GM23338 (cell line): ENCODE results near the gene LAMC3. TPM values are rescaled to one million over a fixed set of nuclear protein-coding genes. Genes with fewer than 3 reads are reported as not detected.

Source experiments
- ATAC-seq: fragments of 200-7000 bp; cut with Tn5 transposase; 3 replicates; pipeline ENCODE4 v1.9.1; 2020
- DNase-seq: peaks from one replicate; pipeline ENCODE4 v3.0.0-alpha.2; 2015; ENCODE audit warnings: low spot score
- H2AFZ ChIP-seq: fragments of 200-600 bp; sonication (generic); 2 replicates; pipeline ENCODE4 v1.8.0; 2016; ENCODE audit warnings: antibody characterized with exemption, mild to moderate bottlenecking, moderate library complexity
- H3F3A ChIP-seq: fragments of 200-600 bp; sonication (generic); replicated peaks from 2 replicates; pipeline ENCODE4 v1.8.0; 2017; ENCODE audit warnings: antibody characterized with exemption, mixed run types, low read depth
- H3K27ac ChIP-seq: fragments of 200-600 bp; sonication (generic); 2 replicates; pipeline ENCODE4 v1.6.1; 2016; ENCODE audit warnings: low read depth
- H3K27me3 ChIP-seq: fragments of 200-600 bp; sonication (generic); 2 replicates; pipeline ENCODE4 v1.8.0; 2016; ENCODE audit warnings: mild to moderate bottlenecking, mixed run types, moderate library complexity; ENCODE audit not compliant: insufficient read depth
- H3K36me3 ChIP-seq: fragments of 200-600 bp; sonication (generic); 2 replicates; pipeline ENCODE4 v1.8.0; 2016; ENCODE audit warnings: mild to moderate bottlenecking; ENCODE audit not compliant: insufficient read depth
- H3K4me1 ChIP-seq: fragments of 200-600 bp; sonication (generic); 2 replicates; pipeline ENCODE4 v1.8.0; 2016; ENCODE audit warnings: mild to moderate bottlenecking, moderate library complexity; ENCODE audit not compliant: insufficient read depth
- H3K4me2 ChIP-seq: fragments of 200-600 bp; sonication (generic); 2 replicates; pipeline ENCODE4 v1.7.1; 2017; ENCODE audit warnings: mixed run types
- H3K4me3 ChIP-seq: fragments of 200-600 bp; sonication (generic); 2 replicates; pipeline ENCODE4 v1.6.1; 2016; ENCODE audit warnings: mixed run types
- H3K79me2 ChIP-seq: fragments of 200-600 bp; sonication (generic); replicated peaks from 2 replicates; pipeline ENCODE4 v1.8.0; 2017; ENCODE audit warnings: mild to moderate bottlenecking; ENCODE audit not compliant: insufficient read depth
- H3K9me2 ChIP-seq: fragments of 200-600 bp; sonication (generic); 2 replicates; pipeline ENCODE4 v1.8.0; 2017; ENCODE audit not compliant: insufficient read depth
- H4K20me1 ChIP-seq: fragments of 200-600 bp; sonication (generic); replicated peaks from 2 replicates; pipeline ENCODE4 v1.8.0; 2017; ENCODE audit warnings: mild to moderate bottlenecking; ENCODE audit not compliant: insufficient read depth
- H3K27ac Mint-ChIP-seq: 2 replicates; pipeline ENCODE4 v1.8.0; 2020; ENCODE audit warnings: inconsistent platforms, mild to moderate bottlenecking, moderate library complexity, mixed read lengths
- H3K27me3 Mint-ChIP-seq: 3 replicates; pipeline ENCODE4 v1.8.0; 2022; ENCODE audit warnings: low read depth, mild to moderate bottlenecking, moderate library complexity, mixed read lengths, inconsistent platforms; ENCODE audit not compliant: insufficient read depth, poor library complexity
- H3K36me3 Mint-ChIP-seq: 3 replicates; pipeline ENCODE4 v1.8.0; 2021; ENCODE audit warnings: low read depth, mild to moderate bottlenecking, inconsistent platforms, moderate library complexity, mixed read lengths
- H3K4me1 Mint-ChIP-seq: 3 replicates; pipeline ENCODE4 v1.8.0; 2020; ENCODE audit warnings: mild to moderate bottlenecking, inconsistent platforms, mixed read lengths
- H3K4me3 Mint-ChIP-seq: 3 replicates; pipeline ENCODE4 v1.8.0; 2021; ENCODE audit warnings: moderate library complexity, mild to moderate bottlenecking, inconsistent platforms, mixed read lengths
- H3K9me3 Mint-ChIP-seq: 3 replicates; pipeline ENCODE4 v1.8.0; 2020; ENCODE audit warnings: moderate library complexity, mild to moderate bottlenecking, inconsistent platforms, mixed read lengths
- CTCF ChIP-seq, 2 experiments: fragments of 200-600 bp in 1 of 2; sonication (generic) in 1 of 2; conservative IDR thresholded peaks; 2 replicates each; pipeline versions ENCODE4 v1.5.1 to v1.6.1; 2016 to 2017; ENCODE audit warnings: antibody characterized with exemption in 2 of 2, low read depth in 2 of 2, mild to moderate bottlenecking in 2 of 2, moderate library complexity in 1 of 2
- ETS1 ChIP-seq: IDR thresholded peaks from 2 replicates; pipeline ENCODE4 v1.6.1; 2016; ENCODE audit warnings: antibody characterized with exemption
- EZH2 ChIP-seq: fragments of 200-600 bp; sonication (generic); IDR thresholded peaks from one replicate; pipeline ENCODE4 v1.8.0; 2017; ENCODE audit warnings: antibody characterized with exemption, mild to moderate bottlenecking, low read depth; ENCODE audit not compliant: unreplicated experiment
- JUNB ChIP-seq: IDR thresholded peaks from one replicate; pipeline ENCODE4 v1.6.1; 2016; ENCODE audit warnings: antibody characterized with exemption; ENCODE audit not compliant: unreplicated experiment
- REST ChIP-seq: IDR thresholded peaks from one replicate; pipeline ENCODE4 v1.6.1; 2018; ENCODE audit warnings: antibody characterized with exemption; ENCODE audit not compliant: unreplicated experiment
- STAT1 ChIP-seq: IDR thresholded peaks from one replicate; pipeline ENCODE4 v1.6.1; 2016; ENCODE audit warnings: antibody characterized with exemption; ENCODE audit not compliant: unreplicated experiment
- ZNF114 ChIP-seq: fragments of 250-450 bp; sonication (Bioruptor Pico); IDR thresholded peaks from 2 replicates; pipeline ENCODE4 v1.5.0; 2020; ENCODE audit warnings: mild to moderate bottlenecking, moderate library complexity
- ZNF331 ChIP-seq: fragments of 250-450 bp; sonication (Bioruptor Pico); IDR thresholded peaks from 2 replicates; pipeline ENCODE4 v1.5.0; 2020; ENCODE audit warnings: low read depth, mild to moderate bottlenecking, moderate library complexity
- ZNF462 ChIP-seq: fragments of 250-450 bp; sonication (Bioruptor Pico); IDR thresholded peaks from 2 replicates; pipeline ENCODE4 v1.5.0; 2020; ENCODE audit warnings: mild to moderate bottlenecking, moderate library complexity
- polyA plus RNA-seq: library from polyadenylated mRNA; unstranded; fragments of >200 nt; fragmentation: Nextera tagmentation; extraction: Ambion mirVana; gene quantifications from 2 replicates; pipeline ENCODE4 v1.2.1, GENCODE V29; 2016
- total RNA-seq: library from RNA; depleted of rRNA; stranded (reverse); fragments of >200 nt; shearing (Covaris generic); gene quantifications from 2 replicates; pipeline ENCODE4 v1.2.3, GENCODE V29; 2014

The LAMC3 gene
- total and polyA plus RNA-seq, 2 experiments from 2014 or later, result 9.0 to 27.4 TPM

- TF ChIP-seq CTCF (conservative IDR thresholded peaks at IDR 0.05; ENCODE audit: low read depth in 2 of 2), result no peak
- no peak for TF ChIP-seq STAT1
- TF ChIP-seq ZNF331 (CRISPR knock-in tag), result no peak
- no peak for TF ChIP-seq EZH2
- TF ChIP-seq ZNF462 (CRISPR knock-in tag), result no peak
- TF ChIP-seq ZNF114, result no peak
Observed at GRCh38 chr9:130963337-130963908, 45.6 kb upstream of the LAMC3 start (continued).

GRCh38 chr9:130963916-130964315, 45.1 kb upstream of the LAMC3 start:
- H3K36me3 Mint-ChIP-seq, result peaks cover 2% of the 10 kb centered on the region
- no peak overlapping the region for H3K27ac ChIP-seq
- TF ChIP-seq ZNF114 (no peak), REST (no peak), ETS1 (no peak), JUNB (no peak), ZNF331 (CRISPR knock-in tag) (no peak)

More at GRCh38 chr9:130963916-130964315, 45.1 kb upstream of the LAMC3 start:
- Histone ChIP-seq H3K4me2 (no peak overlapping the region), H3K4me1 (no peaks in the 10 kb centered on the region), H3K4me3 (no peak overlapping the region), H3K36me3 (no peaks in the 10 kb centered on the region), H3K79me2 (no peaks in the 10 kb centered on the region), H4K20me1 (no peaks in the 10 kb centered on the region), H3K9me2 (no peaks in the 10 kb centered on the region; the same call in 1 of the 2 replicates), H3F3A (no peaks in the 10 kb centered on the region), H2AFZ (no peak overlapping the region), H3K27me3 (no peaks in the 10 kb centered on the region)
- no peak for DNase-seq
- no peak for ATAC-seq
- Mint-ChIP-seq H3K4me3 (no peak overlapping the region), H3K27me3 (peaks cover 6% of the 10 kb centered on the region), H3K9me3 (peaks cover 12% of the 10 kb centered on the region), H3K4me1 (no peaks in the 10 kb centered on the region), H3K27ac (no peak overlapping the region)
